Measurements from ENCODE around the gene ACOX1. TPM values are rescaled to one million over a fixed set of nuclear protein-coding genes. Genes with fewer than 3 reads are reported as not detected.
A peak's percentile ranks its signal among the peaks of the same experiment; 100 is the strongest.

ACOX1 gene
- total and polyA plus RNA-seq, 8 donors: 11.9 to 133 (median 29.8) TPM

GRCh38 chr17:76017481-76018339, 38.7 kb upstream of the ACOX1 start:
- H3K9me3 ChIP-seq: no peaks in the 10 kb centered on the region
- peaks cover 0 to 21% (median 0%) of the 10 kb centered on the region in 3 donors for H3K27me3 ChIP-seq
- 87 to 93% (median 92%) methylated on average over 14 to 21 of the region's 21 CpGs for WGBS, 5 donors
- H3K27ac ChIP-seq: no peak overlapping the region
- TF ChIP-seq EP300 (IDR thresholded peaks at IDR 0.05) (no peak), POLR2AphosphoS5 (IDR thresholded peaks at IDR 0.05) (no peak)
- TF ChIP-seq, protein P1, sequence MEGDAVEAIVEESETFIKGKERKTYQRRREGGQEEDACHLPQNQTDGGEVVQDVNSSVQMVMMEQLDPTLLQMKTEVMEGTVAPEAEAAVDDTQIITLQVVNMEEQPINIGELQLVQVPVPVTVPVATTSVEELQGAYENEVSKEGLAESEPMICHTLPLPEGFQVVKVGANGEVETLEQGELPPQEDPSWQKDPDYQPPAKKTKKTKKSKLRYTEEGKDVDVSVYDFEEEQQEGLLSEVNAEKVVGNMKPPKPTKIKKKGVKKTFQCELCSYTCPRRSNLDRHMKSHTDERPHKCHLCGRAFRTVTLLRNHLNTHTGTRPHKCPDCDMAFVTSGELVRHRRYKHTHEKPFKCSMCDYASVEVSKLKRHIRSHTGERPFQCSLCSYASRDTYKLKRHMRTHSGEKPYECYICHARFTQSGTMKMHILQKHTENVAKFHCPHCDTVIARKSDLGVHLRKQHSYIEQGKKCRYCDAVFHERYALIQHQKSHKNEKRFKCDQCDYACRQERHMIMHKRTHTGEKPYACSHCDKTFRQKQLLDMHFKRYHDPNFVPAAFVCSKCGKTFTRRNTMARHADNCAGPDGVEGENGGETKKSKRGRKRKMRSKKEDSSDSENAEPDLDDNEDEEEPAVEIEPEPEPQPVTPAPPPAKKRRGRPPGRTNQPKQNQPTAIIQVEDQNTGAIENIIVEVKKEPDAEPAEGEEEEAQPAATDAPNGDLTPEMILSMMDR (IDR thresholded peaks at IDR 0.05): no peak
- peaks cover 0 to 16% (median 11%) of the 10 kb centered on the region in 4 donors for H3K4me1 ChIP-seq
- intact Hi-C loops (cut with DNase I; ENCODE audit: low total_unique reads): no loop called here
- peaks cover 0 to 20% (median 5%) of the 10 kb centered on the region in 4 donors for H3K36me3 ChIP-seq
- no peak overlapping the region for H3K4me3 ChIP-seq
- no peak for DNase-seq

GRCh38 chr17:76014925-76015261, 35.9 kb upstream of the ACOX1 start:
- 65 to 88% (median 75%) methylated on average over 22 to 26 of the region's 26 CpGs for WGBS, 5 donors
- no peak for TF ChIP-seq POLR2A (IDR thresholded peaks at IDR 0.05)
- TF ChIP-seq, protein P1 (IDR thresholded peaks at IDR 0.05): no peak
- TF ChIP-seq POLR2AphosphoS5 (IDR thresholded peaks at IDR 0.05): no peak
- TF ChIP-seq EP300 (IDR thresholded peaks at IDR 0.05): no peak
- Histone ChIP-seq H3K27ac (peak overlapping the region in 1 of 5 donors; percentile 5), H3K4me1 (peaks cover 0 to 16% (median 11%) of the 10 kb centered on the region in 4 donors), H3K4me3 (no peak overlapping the region), H3K27me3 (peaks cover 0 to 5% (median 0%) of the 10 kb centered on the region in 3 donors), H3K36me3 (peaks cover 0 to 12% (median 8%) of the 10 kb centered on the region in 4 donors), H3K9me3 (no peaks in the 10 kb centered on the region)
- peak in 1 of 2 donors; percentile 74 for DNase-seq
- intact Hi-C loops (cut with DNase I; ENCODE audit: low total_unique reads): no loop called here

GRCh38 chr17:76014100-76014924, 35.3 kb upstream of the ACOX1 start:
- no peak for TF ChIP-seq EP300 (IDR thresholded peaks at IDR 0.05)
- TF ChIP-seq POLR2AphosphoS5 (IDR thresholded peaks at IDR 0.05): peak in 2 of 3 donors; percentile 19 to 77
- TF ChIP-seq, protein P1 (IDR thresholded peaks at IDR 0.05): peak in 6 of 7 experiments; percentile 2 to 97 (median 94)
- intact Hi-C loops (cut with DNase I; ENCODE audit: low total_unique reads): no loop called here
- no peak overlapping the region for H3K4me3 ChIP-seq
- WGBS, 5 donors: 16 to 64% (median 25%) methylated on average over 5 to 19 of the region's 19 CpGs
- DNase-seq: peak; percentile 86 to 92
- H3K27me3 ChIP-seq: peaks cover 0 to 5% (median 0%) of the 10 kb centered on the region in 3 donors
- no peaks in the 10 kb centered on the region for H3K9me3 ChIP-seq
- peak overlapping the region in 2 of 5 donors; percentile 5 to 19 for H3K27ac ChIP-seq
- peaks cover 0 to 16% (median 12%) of the 10 kb centered on the region in 4 donors for H3K36me3 ChIP-seq
- peaks cover 0 to 16% (median 11%) of the 10 kb centered on the region in 4 donors for H3K4me1 ChIP-seq

DNA sequence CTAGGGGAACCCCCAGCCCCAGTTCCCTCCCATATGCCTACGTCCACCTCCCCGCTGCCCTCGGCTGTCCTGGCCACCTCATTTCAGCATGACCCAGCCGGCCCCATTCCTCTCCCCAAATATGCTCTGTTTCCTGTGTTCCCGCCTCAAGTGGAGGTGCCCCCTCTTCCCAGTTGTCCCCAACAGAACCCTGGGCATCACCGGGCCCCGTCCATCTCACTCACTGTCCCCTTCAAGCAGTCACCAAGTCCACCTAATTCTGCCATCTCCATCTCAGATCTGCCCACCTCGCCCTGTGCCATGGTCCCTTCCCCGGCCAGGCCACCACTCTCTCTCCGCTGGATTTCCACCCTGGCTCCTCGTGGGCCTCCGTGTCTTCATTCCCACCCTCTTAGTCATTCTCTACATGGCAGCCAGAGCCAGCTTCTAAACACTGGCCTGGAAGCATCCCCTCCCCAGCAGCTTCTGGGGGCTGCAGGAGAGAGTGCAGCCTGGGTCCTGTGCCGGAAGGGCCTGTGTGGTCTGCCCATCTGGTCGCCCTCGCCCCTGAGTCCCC, 34.5 kb upstream of the ACOX1 start:
- intact Hi-C loops (cut with DNase I; ENCODE audit: low total_unique reads): no loop called here
- peak in 1 of 2 donors; percentile 2 for DNase-seq
- peaks cover 0 to 19% (median 14%) of the 10 kb centered on the region in 4 donors for H3K36me3 ChIP-seq
- no peak overlapping the region for H3K27ac ChIP-seq
- no peaks in the 10 kb centered on the region for H3K9me3 ChIP-seq
- TF ChIP-seq EP300 (IDR thresholded peaks at IDR 0.05) (no peak), POLR2A (IDR thresholded peaks at IDR 0.05) (no peak), POLR2AphosphoS5 (IDR thresholded peaks at IDR 0.05) (no peak)
- TF ChIP-seq, protein P1 (IDR thresholded peaks at IDR 0.05): no peak
- H3K27me3 ChIP-seq: peaks cover 0 to 5% (median 0%) of the 10 kb centered on the region in 3 donors
- WGBS, 5 donors: 81 to 90% (median 82%) methylated on average over 15 of the region's 15 CpGs
- peaks cover 0 to 16% (median 11%) of the 10 kb centered on the region in 4 donors for H3K4me1 ChIP-seq
- no peak overlapping the region for H3K4me3 ChIP-seq

All from stomach (tissue), 9 donors.